ENCODE measurements around the gene SFXN2.
"Not testable (repeated sequence)": the region's sequence is repeated elsewhere in the genome, so short reads cannot be mapped to it uniquely, and the experiment has no call there.

Gene SFXN2

DNA sequence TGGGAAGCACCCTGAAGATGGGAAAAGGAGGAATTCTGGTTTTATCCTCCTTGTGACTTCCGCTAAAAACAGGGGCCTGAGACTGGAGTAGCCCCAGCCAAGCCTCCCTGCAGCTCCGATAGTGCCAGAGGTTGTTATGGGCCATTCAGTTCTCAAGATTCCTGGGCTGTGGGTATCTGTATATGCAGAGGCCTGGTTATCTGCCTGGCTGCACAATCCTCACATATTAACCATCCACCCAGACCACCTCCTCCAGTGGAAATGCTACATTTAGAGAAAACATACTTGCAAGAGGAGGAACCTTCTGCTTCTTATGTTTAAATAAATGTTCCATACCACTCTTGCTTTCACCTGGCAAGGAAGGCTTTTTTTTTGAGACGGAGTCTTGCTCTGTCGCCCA is 34.8 kb upstream of the SFXN2 start:
- in situ Hi-C loops (cut with MboI; ENCODE audit: low sequenced_read_pairs) = no loop called here

- in situ Hi-C loops (cut with MboI; ENCODE audit: low sequenced_read_pairs) = no loop called here
Measured at GRCh38 chr10:102681696-102682095, 32.7 kb upstream of the SFXN2 start.

GRCh38 chr10:102682416-102682815 is 32.0 kb upstream of the SFXN2 start:
- in situ Hi-C loops (cut with MboI; ENCODE audit: low sequenced_read_pairs) = no loop called here

- in situ Hi-C loops (cut with MboI; ENCODE audit: low sequenced_read_pairs) = no loop called here
Measured at GRCh38 chr10:102682981-102683380, 31.5 kb upstream of the SFXN2 start.

DNA sequence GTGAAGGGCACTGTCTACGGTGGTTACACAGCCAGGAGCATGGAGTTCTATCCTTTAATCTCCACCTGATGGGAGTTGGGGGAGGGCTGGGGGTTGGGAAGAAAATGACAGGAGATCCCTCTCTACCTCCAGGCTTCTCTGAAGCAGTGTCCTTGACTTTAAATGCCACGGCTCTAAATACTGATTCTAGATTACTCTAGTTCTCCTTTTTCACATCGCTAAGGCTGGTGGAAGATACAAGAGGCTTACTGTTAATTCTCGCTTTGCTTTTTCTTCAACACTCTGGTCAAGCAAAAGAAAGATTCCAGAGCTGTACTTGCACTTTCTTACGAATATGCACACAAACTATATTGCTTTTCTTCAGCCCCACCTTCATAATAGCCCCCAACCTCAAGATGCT is 30.7 kb upstream of the SFXN2 start:
- in situ Hi-C loops (cut with MboI; ENCODE audit: low sequenced_read_pairs) = no loop called here

DNA sequence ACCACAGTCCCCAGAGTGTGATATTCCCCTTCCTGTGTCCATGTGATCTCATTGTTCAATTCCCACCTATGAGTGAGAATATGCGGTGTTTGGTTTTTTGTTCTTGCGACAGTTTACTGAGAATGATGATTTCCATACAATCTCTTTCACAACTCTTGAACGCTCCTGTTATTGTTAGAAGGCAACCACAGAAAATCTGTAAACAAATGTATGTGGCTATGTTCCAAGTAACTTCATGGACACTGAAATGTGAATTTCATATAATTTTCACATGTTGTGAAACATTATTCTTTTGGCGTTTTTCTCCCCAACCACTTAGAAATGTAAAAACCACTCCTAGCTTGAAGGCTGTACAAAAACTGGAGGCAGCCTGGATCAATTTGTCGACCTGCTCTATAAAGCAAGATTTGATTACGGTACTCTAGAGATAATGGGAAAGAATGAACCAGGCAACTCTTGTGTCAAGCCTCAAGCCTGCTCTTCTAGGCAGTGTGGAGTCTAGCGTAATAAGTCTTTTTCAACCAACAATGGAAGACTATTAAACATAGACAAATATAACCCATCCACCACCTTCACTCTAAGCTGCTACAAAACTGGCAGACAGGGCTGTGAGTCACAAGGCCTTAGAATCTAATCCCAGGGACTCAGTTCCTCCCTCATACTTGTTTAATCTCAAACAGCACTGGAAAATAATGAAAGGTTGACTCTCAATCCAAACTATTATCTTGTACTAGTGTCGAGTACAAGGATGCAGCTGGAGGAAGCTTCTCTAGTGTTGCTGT is 23.0 kb upstream of the SFXN2 start:
- in situ Hi-C loops (cut with MboI; ENCODE audit: low sequenced_read_pairs) = no loop called here

DNA sequence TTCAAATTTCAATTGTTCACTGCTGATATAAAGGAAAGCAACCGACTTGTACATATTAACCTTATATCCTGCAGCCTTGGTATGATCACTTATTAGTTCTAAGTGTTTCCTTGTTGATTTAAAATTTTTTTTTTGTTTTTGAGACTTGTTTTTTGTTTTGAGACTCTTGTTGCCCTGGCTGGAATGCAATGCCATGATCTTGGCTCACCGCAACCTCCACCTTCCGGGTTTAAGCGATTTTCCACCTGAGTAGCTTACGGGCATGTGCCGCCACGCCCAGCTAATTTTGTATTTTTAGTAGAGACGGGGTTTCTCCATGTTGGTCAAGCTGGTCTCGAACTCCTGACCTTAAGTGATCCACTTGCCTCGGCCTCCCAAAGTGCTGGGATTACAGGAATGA is 19.0 kb upstream of the SFXN2 start:
- in situ Hi-C loops (cut with MboI; ENCODE audit: low sequenced_read_pairs) = not testable (repeated sequence)

- in situ Hi-C loops (cut with MboI; ENCODE audit: low sequenced_read_pairs) = no loop called here
Measured at GRCh38 chr10:102696736-102697135, 17.7 kb upstream of the SFXN2 start.

DNA sequence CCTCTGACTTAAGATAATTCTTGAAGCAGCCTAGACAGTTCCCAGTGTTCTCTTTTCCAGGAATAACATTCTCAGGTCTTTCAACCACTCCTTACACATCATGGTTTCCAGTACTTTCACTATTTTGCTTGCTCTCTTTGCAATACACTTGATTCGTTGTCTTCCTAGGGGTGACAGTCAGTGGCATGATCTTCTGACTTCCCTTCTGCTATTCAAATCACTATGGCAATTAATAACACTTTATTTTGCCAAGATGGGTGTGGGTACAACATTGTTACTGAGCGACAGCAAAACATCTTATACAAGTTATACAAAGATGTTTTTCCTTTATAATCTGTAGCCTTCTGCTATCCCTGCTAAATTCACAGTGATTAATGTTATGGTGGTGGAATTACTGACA is 15.5 kb upstream of the SFXN2 start:
- in situ Hi-C loops (cut with MboI; ENCODE audit: low sequenced_read_pairs) = no loop called here

DNA sequence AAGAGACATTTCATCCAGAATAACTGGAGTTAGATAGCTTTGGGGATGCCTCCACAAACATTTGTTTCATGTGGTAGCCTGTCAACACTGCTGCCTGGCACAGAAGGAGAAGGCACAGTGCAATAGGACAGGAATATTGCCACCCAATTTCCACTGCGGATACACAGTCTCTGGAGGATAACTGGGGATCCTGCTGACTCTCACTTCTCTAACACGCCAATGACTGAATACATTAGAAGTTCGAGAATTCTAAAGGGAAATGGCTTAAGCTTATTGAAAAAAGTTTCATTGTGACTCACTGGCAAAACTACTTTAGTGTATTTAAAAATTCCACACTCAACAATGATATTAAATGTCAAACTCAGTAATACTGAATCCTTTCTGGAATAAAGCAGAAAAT is 13.2 kb upstream of the SFXN2 start:
- in situ Hi-C loops (cut with MboI; ENCODE audit: low sequenced_read_pairs) = no loop called here

DNA sequence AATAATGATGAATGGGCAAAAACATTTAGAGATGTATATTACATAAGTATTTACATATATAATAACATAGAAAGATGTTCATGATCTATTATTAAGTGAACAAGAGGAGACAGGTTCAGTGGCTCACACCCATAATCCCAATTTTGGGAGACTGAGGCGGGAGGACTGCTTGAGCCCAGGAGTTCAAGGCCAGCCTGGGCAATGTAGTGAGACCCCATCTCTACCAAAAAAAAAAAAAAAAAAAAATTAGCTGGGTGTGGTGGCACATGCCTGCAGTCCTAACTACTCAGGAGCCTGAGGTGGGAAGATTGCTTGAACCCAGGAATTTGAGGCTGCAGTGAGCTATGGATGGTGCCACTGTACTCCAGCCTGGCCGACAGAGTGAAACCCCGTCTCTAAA is 12.6 kb upstream of the SFXN2 start:
- in situ Hi-C loops (cut with MboI; ENCODE audit: low sequenced_read_pairs) = no loop called here

DNA sequence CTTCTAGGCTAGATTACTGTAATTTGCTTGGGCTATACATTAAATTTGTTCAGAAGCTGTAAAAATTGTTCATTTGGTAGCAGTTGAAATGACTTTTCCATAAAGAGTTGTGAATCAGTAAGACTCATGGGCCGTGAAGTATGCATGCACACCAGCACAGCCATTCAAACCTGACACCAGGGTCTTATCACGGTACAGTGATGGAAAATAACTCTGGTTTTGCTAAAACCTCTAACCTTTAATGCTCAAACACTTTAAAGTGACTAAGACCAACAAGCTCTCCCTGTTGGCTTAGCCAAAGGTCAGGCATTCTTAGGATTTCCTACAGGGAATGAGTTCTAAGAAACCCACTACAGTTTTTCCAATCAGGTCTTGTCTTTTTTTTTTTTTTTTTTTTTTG is 11.7 kb upstream of the SFXN2 start:
- in situ Hi-C loops (cut with MboI; ENCODE audit: low sequenced_read_pairs) = no loop called here

- in situ Hi-C loops (cut with MboI; ENCODE audit: low sequenced_read_pairs) = no loop called here
Measured at GRCh38 chr10:102704915-102705314, 9.5 kb upstream of the SFXN2 start.

DNA sequence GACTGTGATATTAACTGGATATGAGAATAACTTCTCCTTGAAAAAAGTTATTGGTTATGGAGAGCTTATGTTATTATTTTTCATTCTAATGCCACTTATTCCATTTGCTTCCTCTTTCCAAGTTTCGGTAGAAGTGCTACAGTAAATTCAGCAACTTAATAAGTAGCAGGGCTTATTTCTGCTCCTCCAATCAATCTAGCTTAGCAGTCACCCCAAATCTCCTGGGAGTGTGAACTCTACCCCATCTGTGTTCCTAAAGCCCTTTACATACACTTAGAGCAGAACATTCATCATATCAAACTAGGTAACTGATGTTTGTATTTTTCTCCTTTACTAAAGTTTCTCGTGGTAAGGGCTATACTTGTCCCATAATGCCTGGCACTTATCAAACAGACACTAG is 8.9 kb upstream of the SFXN2 start:
- in situ Hi-C loops (cut with MboI; ENCODE audit: low sequenced_read_pairs) = no loop called here

DNA sequence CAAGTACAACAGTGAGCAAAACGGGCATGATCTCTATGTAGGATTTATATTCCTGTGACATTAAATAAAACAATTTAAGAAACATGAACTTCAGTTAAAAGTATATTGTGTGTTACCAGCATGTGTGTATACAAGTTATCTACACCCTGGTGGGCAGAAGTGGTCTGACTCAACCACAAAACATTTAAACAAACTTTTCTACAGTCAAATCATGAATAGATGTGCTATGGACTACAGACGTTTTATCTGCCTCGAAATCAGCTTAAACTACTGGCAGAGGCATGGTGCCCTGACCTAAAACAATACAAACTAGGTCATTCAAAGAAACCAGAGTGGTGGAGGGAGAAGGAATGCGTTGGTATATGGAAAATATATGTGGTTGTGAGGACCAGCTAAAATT is 3.8 kb upstream of the SFXN2 start:
- in situ Hi-C loops (cut with MboI; ENCODE audit: low sequenced_read_pairs) = no loop called here

- in situ Hi-C loops (cut with MboI; ENCODE audit: low sequenced_read_pairs) = no loop called here
Measured at GRCh38 chr10:102712089-102712488, 2.3 kb upstream of the SFXN2 start.

- in situ Hi-C loops (cut with MboI; ENCODE audit: low sequenced_read_pairs) = no loop called here
Measured at GRCh38 chr10:102712843-102713538, 1.4 kb upstream of the SFXN2 start.

- in situ Hi-C loops (cut with MboI; ENCODE audit: low sequenced_read_pairs) = no loop called here
Measured at GRCh38 chr10:102713539-102713813, 960 bp upstream of the SFXN2 start.

DNA sequence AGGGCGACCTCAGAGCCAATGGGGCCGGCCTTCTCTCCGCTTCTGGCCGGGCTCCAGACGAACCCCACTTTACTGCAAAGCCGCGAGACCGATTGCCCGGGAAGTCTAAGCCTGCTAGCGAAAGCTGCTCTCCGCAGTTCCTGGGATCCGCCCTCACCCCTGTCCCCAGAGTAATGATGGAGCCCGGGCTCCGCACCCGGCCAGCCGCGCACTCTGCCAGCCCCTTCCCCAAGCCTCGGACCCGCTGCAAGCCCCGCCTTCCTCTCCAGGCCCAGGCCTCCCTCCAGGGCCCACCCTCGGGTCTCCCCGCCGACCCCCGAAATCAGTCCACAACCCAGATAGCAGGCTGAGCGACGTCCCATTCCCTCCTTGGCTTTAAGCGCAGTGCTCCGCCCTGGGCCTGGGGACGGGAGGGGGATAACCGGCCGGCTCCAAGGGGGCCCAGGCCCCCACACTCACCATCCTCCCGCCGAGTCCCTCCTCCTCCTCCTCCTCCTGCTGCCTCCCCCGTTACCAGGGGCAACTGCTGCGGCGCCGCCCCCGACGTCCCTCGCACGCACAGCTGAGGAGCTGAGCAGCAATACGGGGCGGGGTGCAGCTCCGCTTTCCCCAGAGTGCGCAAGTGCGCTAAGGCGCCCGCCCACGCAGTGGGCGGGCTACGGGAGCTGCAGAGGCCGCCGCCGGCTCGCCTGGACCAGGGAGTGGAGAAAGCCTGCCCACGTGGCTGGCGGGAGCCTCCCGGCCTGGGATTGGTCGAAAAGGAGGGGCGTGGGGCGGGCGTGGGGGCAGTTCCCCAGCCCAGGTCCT is 419 bp upstream of the SFXN2 start, which contains the start of gene ARL3:
TSS of gene ARL3 (minus strand) at position 584 of the 807 bp plus-strand sequence. CDS start at position 462, 122 bp downstream.
- in situ Hi-C loops (cut with MboI; ENCODE audit: low sequenced_read_pairs) = no loop called here

DNA sequence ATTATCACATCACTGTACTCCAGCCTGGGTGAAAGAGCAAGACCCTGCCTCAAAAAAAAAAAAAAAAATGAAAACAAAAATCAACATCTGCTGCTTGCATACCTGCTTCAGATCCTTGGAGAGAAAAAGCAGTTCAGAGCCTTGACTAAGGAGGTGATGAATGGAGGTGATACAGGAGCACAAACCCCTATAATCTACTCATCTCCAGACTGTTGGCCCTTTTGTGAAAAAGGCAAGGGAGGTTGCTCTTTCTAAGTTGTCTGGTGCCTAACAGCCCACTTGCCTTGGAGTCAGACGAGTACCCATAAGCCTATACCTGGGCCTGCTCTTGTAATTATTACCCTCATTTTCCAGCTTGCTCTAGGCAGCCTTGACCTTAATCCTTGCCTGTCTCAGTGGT is 1.4 kb downstream of the SFXN2 start:
- in situ Hi-C loops (cut with MboI; ENCODE audit: low sequenced_read_pairs) = no loop called here

DNA sequence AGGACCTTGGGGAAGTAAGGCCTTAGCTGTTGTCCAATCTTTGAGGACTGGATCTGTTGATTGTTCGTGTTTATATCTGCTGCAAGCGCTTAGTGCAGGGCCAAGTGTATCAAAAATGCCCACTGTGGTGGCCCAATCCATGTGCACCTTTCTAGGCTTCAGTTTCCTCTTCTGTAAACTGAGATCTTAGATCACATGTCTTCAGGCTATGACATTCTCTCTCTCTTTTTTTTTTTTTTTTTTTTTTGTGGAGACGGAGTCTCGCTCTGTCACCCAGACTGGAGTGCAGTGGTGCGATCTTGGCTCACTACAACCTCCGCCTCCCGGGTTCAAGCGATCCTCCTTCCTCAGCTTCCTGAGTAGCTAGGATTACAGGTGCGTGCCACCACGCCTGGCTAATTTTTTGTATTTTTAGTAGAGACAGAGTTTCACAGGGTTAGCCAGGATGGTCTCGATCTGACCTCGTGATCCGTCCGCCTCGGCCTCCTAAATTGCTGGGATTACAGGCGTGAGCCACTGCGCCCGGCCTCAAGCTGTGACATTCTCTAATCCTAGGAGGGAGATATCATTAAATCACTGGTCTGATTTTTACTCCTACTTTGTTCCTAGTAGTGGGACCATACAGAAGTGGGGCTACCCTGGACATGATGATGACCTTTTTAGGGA is 2.6 kb downstream of the SFXN2 start:
- in situ Hi-C loops (cut with MboI; ENCODE audit: low sequenced_read_pairs) = not testable (repeated sequence)
